WTC11 (cell line): ENCODE data around the gene HOXA5.

Experiments used
- ATF1 ChIP-seq: sonication (generic); formaldehyde crosslinking; IDR thresholded peaks from 2 replicates; pipeline ENCODE4 v1.8.1; 2023; ENCODE audit warnings: mild to moderate bottlenecking, moderate library complexity, missing genetic modification reagents
- ATF2 ChIP-seq: sonication (generic); formaldehyde crosslinking; IDR thresholded peaks from 2 replicates; pipeline ENCODE4 v1.8.1; 2022; ENCODE audit warnings: low read depth, missing genetic modification reagents, borderline replicate concordance
- CREB1 ChIP-seq: sonication (generic); formaldehyde crosslinking; IDR thresholded peaks from 2 replicates; pipeline ENCODE4 v1.8.0; 2023; ENCODE audit warnings: mild to moderate bottlenecking, missing genetic modification reagents
- CTCF ChIP-seq: fragments of 200-600 bp; IDR thresholded peaks from 2 replicates; pipeline ENCODE4 v1.8.0; 2022; ENCODE audit warnings: antibody characterized with exemption
- E2F5 ChIP-seq: sonication (generic); formaldehyde crosslinking; IDR thresholded peaks from 2 replicates; pipeline ENCODE4 v1.8.1; 2022; ENCODE audit warnings: mild to moderate bottlenecking, moderate library complexity, missing genetic modification reagents
- FOXK1 ChIP-seq: sonication (generic); formaldehyde crosslinking; IDR thresholded peaks from 2 replicates; pipeline ENCODE4 v1.8.0; 2022; ENCODE audit warnings: mild to moderate bottlenecking, moderate library complexity, missing genetic modification reagents
- RELA ChIP-seq: sonication (generic); formaldehyde crosslinking; IDR thresholded peaks from 2 replicates; pipeline ENCODE4 v1.8.1; 2022; ENCODE audit warnings: missing genetic modification reagents, mild to moderate bottlenecking, borderline replicate concordance
- SMAD4 ChIP-seq: sonication (generic); formaldehyde crosslinking; IDR thresholded peaks from 2 replicates; pipeline ENCODE4 v1.8.0; 2022; ENCODE audit warnings: mild to moderate bottlenecking, missing genetic modification reagents
- ZNF138 ChIP-seq: sonication (generic); formaldehyde crosslinking; conservative IDR thresholded peaks from 2 replicates; pipeline ENCODE4 v1.8.1; 2022; ENCODE audit warnings: mild to moderate bottlenecking, moderate library complexity, missing genetic modification reagents
- ZNF219 ChIP-seq: sonication (generic); formaldehyde crosslinking; IDR thresholded peaks from 2 replicates; pipeline ENCODE4 v1.8.0; 2023; ENCODE audit warnings: missing genetic modification reagents, mild to moderate bottlenecking, borderline replicate concordance
- ZNF281 ChIP-seq: sonication (generic); formaldehyde crosslinking; IDR thresholded peaks from 2 replicates; pipeline ENCODE4 v1.8.0; 2023; ENCODE audit warnings: mild to moderate bottlenecking, missing genetic modification reagents

GRCh38 chr7:27173956-27174873 is 30.7 kb upstream of the HOXA5 start, which contains the start of gene HOXA10:
- no peak for TF ChIP-seq CTCF
- no peak for TF ChIP-seq SMAD4 (CRISPR knock-in tag)
- no peak for TF ChIP-seq ATF1 (CRISPR knock-in tag)
- no peak for TF ChIP-seq ZNF138 (CRISPR knock-in tag)
- no peak for TF ChIP-seq ZNF219
- no peak for TF ChIP-seq FOXK1 (CRISPR knock-in tag)
- TF ChIP-seq E2F5 (CRISPR knock-in tag): no peak
- no peak for TF ChIP-seq ZNF281 (CRISPR knock-in tag)
- no peak for TF ChIP-seq ATF2 (CRISPR knock-in tag)
- no peak for TF ChIP-seq RELA
- no peak for TF ChIP-seq CREB1 (CRISPR knock-in tag)
